Aorta (tissue), 5 donors: ENCODE data around the gene AFF4. TPM values are rescaled to one million over a fixed set of nuclear protein-coding genes. Genes with fewer than 3 reads are reported as not detected.
"Not testable (repeated sequence)": the region's sequence is repeated elsewhere in the genome, so short reads cannot be mapped to it uniquely, and the experiment has no call there.

Experiments used
- ATAC-seq: fragments of 200-7000 bp; cut with Tn5 transposase; one replicate; pipeline ENCODE4 v1.9.1; 2022; ENCODE audit warnings: moderate library complexity; ENCODE audit not compliant: low FRiP score
- DNase-seq, 2 donors: peaks; one replicate each; pipeline ENCODE4 v3.0.0-alpha.2; 2020
- H3K27ac ChIP-seq, 2 donors: one replicate each; pipeline ENCODE4 v1.5.1; 2013; ENCODE audit warnings: low read length in 2 of 2, mild to moderate bottlenecking in 2 of 2, moderate library complexity in 2 of 2, control low read depth in 1 of 2, inconsistent platforms in 1 of 2, low read depth in 1 of 2
- H3K27me3 ChIP-seq, 2 donors: one replicate each; pipeline ENCODE4 v1.6.1; 2013; ENCODE audit warnings: control low read depth in 1 of 2, low read length in 1 of 2, mild to moderate bottlenecking in 1 of 2, moderate library complexity in 1 of 2; ENCODE audit not compliant: insufficient read depth in 2 of 2, control insufficient read depth in 1 of 2
- H3K36me3 ChIP-seq, 2 donors: one replicate each; pipeline ENCODE4 v1.6.1; 2013; ENCODE audit warnings: control low read depth in 1 of 2, low read length in 1 of 2, mild to moderate bottlenecking in 1 of 2; ENCODE audit not compliant: insufficient read depth in 2 of 2, control insufficient read depth in 1 of 2
- H3K4me1 ChIP-seq, 2 donors: one replicate each; pipeline ENCODE4 v1.6.1; 2013; ENCODE audit warnings: low read length in 2 of 2, control low read depth in 1 of 2, mild to moderate bottlenecking in 1 of 2, moderate library complexity in 1 of 2; ENCODE audit not compliant: insufficient read depth in 2 of 2, control insufficient read depth in 1 of 2
- H3K4me3 ChIP-seq, 2 donors: one replicate each; pipeline ENCODE4 v1.5.1; 2013; ENCODE audit warnings: low read length in 2 of 2, control low read depth in 1 of 2, mild to moderate bottlenecking in 1 of 2
- H3K9me3 ChIP-seq: one replicate; pipeline ENCODE4 v1.6.1; 2013; ENCODE audit warnings: mild to moderate bottlenecking, low read length; ENCODE audit not compliant: control insufficient read depth
- WGBS, 2 donors: extraction: QIAGEN DNeasy Blood & Tissue Kit; methylation state at CpG; one replicate each; pipeline ENCODE4 v1.1.7; 2013; 5-methylcytosine and 5-hydroxymethylcytosine counted together
- intact Hi-C, 2 donors: fragments of 100-400 bp; cut with DNase I; formaldehyde crosslinking; loops; one replicate each; pipeline versions ENCODE4 v1.14.2 to v1.15.0; 2022
- long read RNA-seq, 2 donors: library from polyadenylated mRNA; unstranded; transcript quantifications; one replicate each; pipeline ENCODE4 v2.0.0, GENCODE V29; 2020 to 2021
- polyA plus RNA-seq, 2 donors: library from polyadenylated mRNA; stranded (reverse); fragments of 200-250 nt; gene quantifications; one replicate each; pipeline ENCODE4 v1.2.3, GENCODE V29; 2013
- total RNA-seq, 2 donors: library from RNA; stranded (reverse); fragmentation: NEBNext Ultra II Directional; extraction: Animal tissue kit (Norgen Biotek cat#: 25700); gene quantifications; one replicate each; pipeline ENCODE4 v1.2.1, GENCODE V29; 2021
- donor health status: healthy with polysubstance abuse.
- donor health status: Bipolar disorder and iron deficiency.
- donor health status: DM: no; HTN: no; CAD: no.
- donor health status: DM: no; HTN: no; CAD: no.
- donor health status: DM: yes; HTN: yes; CAD: no.

Gene AFF4
- total RNA-seq (100 to 1,000 TPM; 100 to 131 TPM), polyA plus RNA-seq (10 to 100 TPM in 1 of 2 donors, 1 to 10 TPM in 1; 8.4 to 17.7 TPM)
- long read RNA-seq, donor 1, transcript AFF4-206 (5 exons, 1,729 nt): major isoform, 12 of 153 reads
- long read RNA-seq, donor 1, partial matches to known transcripts: 116 of 153 reads
- long read RNA-seq, donor 1, other reads (novel, unspliced or antisense): 21 of 153 reads
- long read RNA-seq, donor 2, full-length matches to known transcripts: 1 of 15 reads
- long read RNA-seq, donor 2, partial matches to known transcripts: 2 of 15 reads
- long read RNA-seq, donor 2, other reads (novel, unspliced or antisense): 12 of 15 reads

GRCh38 chr5:132963171-132964104, at the start of gene AFF4:
Gene AFF4 (minus strand): TSS chr5:132963634. CDS start chr5:132937189, 26,445 bp downstream.
- peak within 1 kb of the TSS; percentile 94 to 98 for H3K4me3 ChIP-seq
- H3K4me1 ChIP-seq: peaks cover 3 to 7% of the 10 kb centered on the region in 2 donors
- DNase-seq (peak; percentile 99), ATAC-seq (peak; percentile 99)
- H3K27me3 ChIP-seq: no peaks in the 10 kb centered on the region
- 0% methylated on average over 82 to 98 of the region's 98 CpGs for WGBS, 2 donors
- no peaks in the 10 kb centered on the region for H3K9me3 ChIP-seq
- peak within 1 kb of the TSS; percentile 100 for H3K27ac ChIP-seq
- intact Hi-C loops: loop anchor here in 1 of 2 donors (2.0 to 5.0 kb wide), 2 partner anchors 64 to 87 kb away; partner anchors contain the start of gene ZCCHC10
- no peaks in the 10 kb centered on the region for H3K36me3 ChIP-seq

- H3K36me3 ChIP-seq, H3K9me3 ChIP-seq, intact Hi-C loops, H3K4me3 ChIP-seq, H3K27me3 ChIP-seq, H3K4me1 ChIP-seq, ATAC-seq, DNase-seq, H3K27ac ChIP-seq: not testable (repeated sequence)
- WGBS, 2 donors: 79 to 81% methylated on average over 6 of the region's 6 CpGs
Observed at GRCh38 chr5:133008455-133008854, 45.0 kb upstream of the AFF4 start.

GRCh38 chr5:133006653-133007052, 43.2 kb upstream of the AFF4 start:
- Histone ChIP-seq H3K9me3 (no peaks in the 10 kb centered on the region), H3K4me3 (no peak overlapping the region), H3K4me1 (no peaks in the 10 kb centered on the region), H3K36me3 (no peaks in the 10 kb centered on the region), H3K27me3 (no peaks in the 10 kb centered on the region), H3K27ac (no peak overlapping the region)
- intact Hi-C loops: no loop called here
- no peak for DNase-seq
- 40 to 63% methylated on average over 1 of the region's 1 CpG for WGBS, 2 donors
- ATAC-seq: no peak

GRCh38 chr5:132999246-132999645, 35.8 kb upstream of the AFF4 start:
- Histone ChIP-seq H3K36me3 (no peaks in the 10 kb centered on the region), H3K4me1 (peaks cover 0 to 2% of the 10 kb centered on the region in 2 donors), H3K27me3 (no peaks in the 10 kb centered on the region), H3K27ac (no peak overlapping the region), H3K4me3 (no peak overlapping the region), H3K9me3 (no peaks in the 10 kb centered on the region)
- ATAC-seq (no peak), DNase-seq (no peak)
- 21 to 26% methylated on average over 2 of the region's 2 CpGs for WGBS, 2 donors
- intact Hi-C loops: no loop called here

GRCh38 chr5:132998556-132998955, 35.1 kb upstream of the AFF4 start:
- ATAC-seq (no peak), DNase-seq (no peak)
- Histone ChIP-seq H3K4me3 (no peak overlapping the region), H3K9me3 (no peaks in the 10 kb centered on the region), H3K36me3 (no peaks in the 10 kb centered on the region), H3K27ac (no peak overlapping the region), H3K4me1 (peaks cover 0 to 2% of the 10 kb centered on the region in 2 donors), H3K27me3 (no peaks in the 10 kb centered on the region)
- intact Hi-C loops: no loop called here
- 63 to 69% methylated on average over 2 of the region's 2 CpGs for WGBS, 2 donors

GRCh38 chr5:132996307-132996706, 32.9 kb upstream of the AFF4 start:
- no peak overlapping the region for H3K4me3 ChIP-seq

GRCh38 chr5:132987531-132988408, 24.3 kb upstream of the AFF4 start:
- no peaks in the 10 kb centered on the region for H3K9me3 ChIP-seq
- H3K27me3 ChIP-seq: no peaks in the 10 kb centered on the region
- H3K4me3 ChIP-seq: no peak overlapping the region
- H3K36me3 ChIP-seq: no peaks in the 10 kb centered on the region
- no peak overlapping the region for H3K27ac ChIP-seq
- ATAC-seq (no peak), DNase-seq (no peak)
- WGBS, 2 donors: 83 to 90% methylated on average over 26 to 28 of the region's 28 CpGs
- intact Hi-C loops: no loop called here
- no peaks in the 10 kb centered on the region for H3K4me1 ChIP-seq

More at GRCh38 chr5:132996307-132996706, 32.9 kb upstream of the AFF4 start:
- H3K27me3 ChIP-seq: no peaks in the 10 kb centered on the region
- H3K27ac ChIP-seq: no peak overlapping the region
- DNase-seq (no peak), ATAC-seq (no peak)
- peaks cover 0 to 2% of the 10 kb centered on the region in 2 donors for H3K4me1 ChIP-seq
- intact Hi-C loops: no loop called here
- whole genome bisulfite sequencing, 2 donors: 3 to 14% methylated on average over 1 of the region's 1 CpG
- no peaks in the 10 kb centered on the region for H3K36me3 ChIP-seq
- no peaks in the 10 kb centered on the region for H3K9me3 ChIP-seq

GRCh38 chr5:132982971-132983370, 19.5 kb upstream of the AFF4 start:
- H3K9me3 ChIP-seq, H3K27ac ChIP-seq, H3K27me3 ChIP-seq, intact Hi-C loops, H3K4me3 ChIP-seq, H3K36me3 ChIP-seq, H3K4me1 ChIP-seq, ATAC-seq: not testable (repeated sequence)
- WGBS, 2 donors: 91 to 96% methylated on average over 18 to 30 of the region's 30 CpGs
- peak in 1 of 2 donors; percentile 34 for DNase-seq
